GM10248 (cell line): ENCODE data around the gene CDH24.

ENCODE experiments used
- CTCF ChIA-PET: fragments of 300-600 bp; sonication (Branson Sonifier 250); formaldehyde crosslinking; extraction: SDS; loops from one replicate; lab custom pipeline; 2021; ENCODE audit warnings: antibody characterized with exemption; lab: Yijun Ruan, JAX
- POLR2A ChIA-PET: fragments of 350-650 bp; sonication (Branson Sonifier 250); formaldehyde crosslinking; extraction: SDS; loops from one replicate; lab custom pipeline; 2020; ENCODE audit warnings: antibody characterized with exemption; lab: Yijun Ruan, JAX
- DNase-seq: peaks from one replicate; pipeline ENCODE4 v3.0.0; 2012; ENCODE audit errors: extremely low spot score
- TF ChIP-seq, protein P1 (sequence below): IDR thresholded peaks from 2 replicates; pipeline ENCODE4 v1.5.1; 2012; ENCODE audit warnings: mild to moderate bottlenecking, low read depth; ENCODE audit errors: extremely low read depth, missing control alignments, control extremely low read depth

CDH24 gene

GRCh38 chr14:23066855-23067744 is 9.8 kb upstream of the CDH24 start:
- TF ChIP-seq, protein P1, sequence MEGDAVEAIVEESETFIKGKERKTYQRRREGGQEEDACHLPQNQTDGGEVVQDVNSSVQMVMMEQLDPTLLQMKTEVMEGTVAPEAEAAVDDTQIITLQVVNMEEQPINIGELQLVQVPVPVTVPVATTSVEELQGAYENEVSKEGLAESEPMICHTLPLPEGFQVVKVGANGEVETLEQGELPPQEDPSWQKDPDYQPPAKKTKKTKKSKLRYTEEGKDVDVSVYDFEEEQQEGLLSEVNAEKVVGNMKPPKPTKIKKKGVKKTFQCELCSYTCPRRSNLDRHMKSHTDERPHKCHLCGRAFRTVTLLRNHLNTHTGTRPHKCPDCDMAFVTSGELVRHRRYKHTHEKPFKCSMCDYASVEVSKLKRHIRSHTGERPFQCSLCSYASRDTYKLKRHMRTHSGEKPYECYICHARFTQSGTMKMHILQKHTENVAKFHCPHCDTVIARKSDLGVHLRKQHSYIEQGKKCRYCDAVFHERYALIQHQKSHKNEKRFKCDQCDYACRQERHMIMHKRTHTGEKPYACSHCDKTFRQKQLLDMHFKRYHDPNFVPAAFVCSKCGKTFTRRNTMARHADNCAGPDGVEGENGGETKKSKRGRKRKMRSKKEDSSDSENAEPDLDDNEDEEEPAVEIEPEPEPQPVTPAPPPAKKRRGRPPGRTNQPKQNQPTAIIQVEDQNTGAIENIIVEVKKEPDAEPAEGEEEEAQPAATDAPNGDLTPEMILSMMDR: no peak
- POLR2A ChIA-PET: no interaction called here
- no peak for DNase-seq
- CTCF ChIA-PET: interaction anchor here (1.6 to 24.2 kb wide), 11 partner anchors 10 to 125 kb away, joined by 3 to 834 read pairs (median 27); partner anchors contain the start of genes ACIN1, AJUBA, C14orf119 and CDH24

- ChIA-PET CTCF (interaction anchor here (1.3 to 24.2 kb wide), 6 partner anchors 9 to 94 kb away, joined by 3 to 834 read pairs (median 18); partner anchors contain the start of genes AJUBA and CDH24), POLR2A (no interaction called here)
- TF ChIP-seq, protein P1: no peak
- no peak for DNase-seq
Observed at GRCh38 chr14:23066368-23066767, 9.0 kb upstream of the CDH24 start.

- TF ChIP-seq, protein P1: no peak
- ChIA-PET POLR2A (interaction anchor here (0.5 kb wide), 1 partner anchor 1620 kb away, joined by 5 read pairs; no protein-coding TSS in a partner anchor), CTCF (interaction anchor here (1.1 to 24.2 kb wide), 7 partner anchors 8 to 133 kb away, joined by 3 to 834 read pairs (median 4); partner anchors contain the start of gene AJUBA)
- DNase-seq: no peak
Observed at GRCh38 chr14:23063601-23064000, 6.3 kb upstream of the CDH24 start.

DNA sequence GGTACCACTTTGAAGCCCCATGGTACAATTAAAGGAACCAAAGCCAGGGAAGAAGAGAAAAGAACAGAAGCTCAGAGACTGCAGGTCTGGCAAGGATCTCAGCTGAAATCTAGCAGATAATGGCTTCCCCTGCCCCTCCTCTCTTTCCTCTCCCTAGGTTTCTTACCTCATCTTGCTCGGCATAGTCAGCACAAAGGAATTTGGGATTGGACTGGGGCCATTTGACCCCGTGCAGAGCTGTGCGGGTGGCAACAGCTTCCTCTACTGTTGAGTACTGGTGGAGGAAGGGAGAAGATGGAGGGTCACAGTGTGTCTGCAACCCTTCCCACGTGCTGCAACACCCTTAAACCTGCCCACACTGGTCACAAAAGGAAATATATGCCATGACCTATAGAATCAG is 4.7 kb upstream of the CDH24 start:
- TF ChIP-seq, protein P1: no peak
- POLR2A ChIA-PET: interaction anchor here (0.6 kb wide), 1 partner anchor 31 kb away, joined by 4 read pairs; no protein-coding TSS in a partner anchor
- no peak for DNase-seq
- CTCF ChIA-PET: interaction anchor here (1.0 to 24.2 kb wide), 8 partner anchors 9 to 492 kb away, joined by 3 to 834 read pairs (median 8); partner anchors contain the start of genes AJUBA and PRMT5

DNA sequence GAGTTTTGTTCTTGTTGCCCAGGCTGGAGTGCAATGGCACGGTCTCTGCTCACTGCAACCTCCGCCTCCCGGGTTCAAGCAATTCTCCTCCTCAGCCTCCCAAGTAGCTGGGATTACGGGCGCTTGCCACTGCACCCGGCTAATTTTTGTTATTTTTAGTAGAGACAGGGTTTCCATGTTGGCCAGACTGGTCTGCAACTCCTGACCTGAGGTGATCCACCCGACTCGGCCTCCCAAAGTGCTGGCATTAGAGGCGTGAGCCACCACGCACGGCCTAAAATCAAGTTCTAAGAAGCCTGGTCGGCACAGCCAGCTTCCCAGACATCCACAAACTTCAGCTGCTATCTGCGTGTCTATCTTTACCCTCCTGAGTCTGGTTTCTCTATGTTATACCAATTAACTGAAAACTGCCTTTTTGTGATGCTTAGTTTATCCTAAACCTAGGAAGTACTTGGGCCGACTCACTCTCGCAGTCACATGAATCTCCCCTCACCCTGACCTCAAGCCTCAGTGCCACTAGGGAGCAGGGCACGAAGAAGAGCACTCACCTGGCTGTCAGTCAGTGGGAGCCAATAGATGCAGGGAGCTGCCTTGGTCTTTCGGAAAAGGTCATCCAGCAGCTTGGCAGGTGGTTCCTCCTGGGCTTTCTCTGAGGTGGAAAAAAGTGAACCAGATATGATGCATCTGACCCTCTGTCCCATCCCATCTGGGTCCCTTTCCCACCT is 3.4 kb upstream of the CDH24 start:
- ChIA-PET POLR2A (interaction anchor here (0.6 kb wide), 1 partner anchor 10 kb away, joined by 4 read pairs; no protein-coding TSS in a partner anchor), CTCF (interaction anchor here (1.1 to 24.2 kb wide), 11 partner anchors 7 to 262 kb away, joined by 3 to 834 read pairs (median 50); partner anchors contain the start of genes AJUBA, PRMT5 and PSMB11)
- DNase-seq: no peak
- TF ChIP-seq, protein P1: no peak
